Activated CD8-positive, alpha-beta memory T cell treated with anti-CD3 and anti-CD28 coated beads, Interleukin-2, amount 50 U/mL, for 24 hours (primary cell): ENCODE measurements around the gene NPFFR2.
"Not testable (repeated sequence)": the region's sequence is repeated elsewhere in the genome, so short reads cannot be mapped to it uniquely, and the experiment has no call there.

Experiments used
- DNase-seq: peaks from one replicate; pipeline ENCODE4 v3.0.0-alpha.2; 2020; ENCODE audit errors: extremely low read depth

The NPFFR2 gene

DNA sequence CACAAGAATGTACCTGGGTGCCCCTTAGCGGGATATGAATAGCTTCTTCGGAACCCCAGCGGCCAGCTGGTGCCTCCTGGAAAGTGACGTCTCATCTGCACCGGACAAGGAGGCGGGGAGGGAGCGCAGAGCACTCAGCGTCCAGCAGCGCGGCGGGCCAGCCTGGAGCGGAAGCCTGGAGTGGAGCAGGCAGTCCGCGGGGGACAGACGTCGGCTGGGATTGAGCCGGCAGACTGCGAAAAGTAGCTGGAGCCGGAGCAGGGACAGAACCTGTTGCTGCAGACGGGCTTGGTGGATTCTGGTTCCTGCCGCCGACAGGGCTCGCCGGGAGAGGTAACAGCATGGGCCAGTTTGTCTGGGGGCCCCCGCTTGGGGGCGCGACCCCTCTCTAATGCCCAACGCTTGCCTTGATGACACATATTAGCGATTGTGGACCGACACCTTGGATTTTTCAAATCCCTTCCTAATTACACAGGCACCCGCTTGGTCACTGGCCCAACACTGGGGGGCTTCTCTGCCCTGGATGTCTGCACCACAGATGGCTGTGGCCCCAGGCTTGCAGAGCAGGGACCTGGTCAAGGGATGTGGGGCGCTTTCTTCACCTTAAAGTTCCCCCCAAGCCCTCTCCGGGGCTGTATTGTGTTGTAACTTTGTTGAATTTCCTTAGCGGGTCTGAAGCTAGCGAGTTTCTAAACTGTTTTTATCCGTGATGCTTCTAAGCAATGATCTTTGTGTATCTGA is at the start of gene NPFFR2:
Gene NPFFR2 (plus strand): TSS at position 133 of the 741 bp plus-strand sequence. CDS start 96,592 bp downstream, outside the sequence.
- no peak for DNase-seq

DNA sequence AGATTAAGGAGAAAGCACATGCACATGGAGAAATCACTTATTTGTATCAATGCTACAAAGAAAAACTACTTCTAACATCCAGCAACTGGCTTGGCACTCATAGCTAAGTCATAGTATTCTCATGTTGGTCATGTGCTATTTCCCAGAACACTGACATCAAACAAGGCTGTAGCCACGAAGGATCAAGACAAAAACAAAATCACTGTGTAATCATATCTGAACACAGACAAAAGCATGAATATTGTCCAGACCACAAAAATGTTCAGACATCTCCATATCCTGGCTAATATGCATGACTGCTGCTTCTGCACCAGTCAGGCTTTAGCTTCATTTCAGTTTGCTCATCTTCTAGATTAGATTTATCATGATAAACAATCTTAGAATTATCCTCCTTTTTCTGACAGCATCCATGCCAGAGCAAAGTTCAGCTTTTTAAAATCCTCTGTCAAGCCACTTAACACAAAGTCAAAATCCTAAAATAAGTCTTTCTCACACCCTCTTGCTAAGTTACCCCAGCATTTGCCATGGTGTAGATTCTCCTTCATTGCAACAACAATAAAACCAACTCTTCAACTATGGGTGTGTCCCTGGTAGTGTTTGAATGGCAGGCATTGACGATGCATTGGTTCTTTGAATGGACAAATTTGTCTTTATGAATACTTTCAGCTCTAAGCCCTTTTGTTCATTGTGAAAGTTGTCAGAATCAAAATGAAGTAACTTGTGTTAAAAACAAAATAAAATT is 39.1 kb upstream of the NPFFR2 start:
- no peak for DNase-seq

DNA sequence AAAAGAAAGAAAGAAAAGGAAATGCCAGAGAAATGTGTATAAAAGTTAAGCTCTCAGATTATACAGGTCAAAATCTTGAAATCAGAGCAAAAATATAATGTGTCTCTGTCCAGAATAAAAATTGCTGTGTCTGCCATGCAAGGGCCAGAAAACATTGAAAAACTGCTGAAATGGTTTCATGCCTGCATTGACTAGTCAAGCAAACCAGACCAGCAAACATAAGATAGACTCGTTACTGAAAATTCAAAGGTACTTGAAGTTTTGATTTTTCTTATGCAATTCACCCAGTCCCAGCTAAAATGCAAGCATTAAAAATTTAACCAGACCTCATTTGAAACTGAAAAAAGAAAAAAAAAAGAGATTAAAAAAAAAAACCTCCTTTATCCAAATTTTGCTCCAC is 37.2 kb upstream of the NPFFR2 start:
- no peak for DNase-seq

DNA sequence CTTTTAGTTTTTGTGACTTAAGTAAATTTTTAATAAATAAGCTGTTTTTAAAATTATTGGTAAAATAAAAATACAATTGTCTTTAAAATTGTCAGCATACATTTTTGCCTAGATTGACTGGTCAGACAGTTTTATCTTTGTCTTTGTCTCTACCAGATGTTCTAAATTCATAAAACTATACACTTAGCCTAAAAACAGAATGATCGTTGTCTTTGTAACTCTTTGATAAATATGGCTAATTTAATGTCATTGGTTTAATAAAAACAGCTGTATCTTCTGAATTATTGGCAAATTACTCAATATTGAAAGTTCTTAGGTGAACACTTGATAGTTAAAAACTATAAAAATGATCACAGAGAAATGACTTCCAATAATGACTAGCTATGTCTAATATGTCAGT is 36.5 kb upstream of the NPFFR2 start:
- DNase-seq = no peak

DNA sequence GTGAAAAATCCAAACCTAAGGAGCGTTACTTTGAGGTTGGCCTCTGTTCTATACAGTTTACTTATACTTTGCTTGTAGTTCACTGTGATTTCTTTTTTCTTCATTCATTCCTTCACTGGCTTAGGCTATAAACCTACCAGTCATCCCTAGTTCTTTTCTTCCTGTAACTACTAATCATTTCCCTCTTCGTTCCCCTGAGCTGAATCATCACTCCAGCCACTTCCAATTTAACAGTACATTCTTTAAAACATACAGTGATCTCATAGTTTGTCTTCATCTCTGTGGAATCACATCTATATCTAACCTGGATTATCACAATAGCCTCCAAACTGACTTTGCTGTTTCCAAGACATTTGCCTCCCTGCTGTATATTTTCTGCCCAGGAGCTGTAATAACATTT is 25.2 kb upstream of the NPFFR2 start:
- no peak for DNase-seq

DNA sequence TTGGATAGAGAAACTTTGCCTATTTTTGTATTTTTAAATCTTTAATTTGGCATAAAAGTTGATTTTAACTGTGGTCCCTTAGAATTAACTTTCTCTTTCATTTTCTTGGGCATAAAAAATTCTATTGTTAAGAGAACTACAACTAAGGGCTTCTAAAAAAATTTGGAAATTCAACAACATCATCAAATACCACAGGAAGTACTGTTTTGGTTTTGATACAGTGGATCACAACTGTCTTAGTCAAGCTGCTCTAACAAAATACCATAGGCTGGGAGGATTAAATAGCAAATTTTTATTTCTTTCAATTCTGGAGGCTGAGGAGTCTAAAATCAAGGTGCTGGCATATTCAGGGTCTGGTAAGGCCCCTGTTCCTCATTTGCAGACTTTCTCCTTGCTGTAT is 19.9 kb upstream of the NPFFR2 start:
- DNase-seq = no peak

DNA sequence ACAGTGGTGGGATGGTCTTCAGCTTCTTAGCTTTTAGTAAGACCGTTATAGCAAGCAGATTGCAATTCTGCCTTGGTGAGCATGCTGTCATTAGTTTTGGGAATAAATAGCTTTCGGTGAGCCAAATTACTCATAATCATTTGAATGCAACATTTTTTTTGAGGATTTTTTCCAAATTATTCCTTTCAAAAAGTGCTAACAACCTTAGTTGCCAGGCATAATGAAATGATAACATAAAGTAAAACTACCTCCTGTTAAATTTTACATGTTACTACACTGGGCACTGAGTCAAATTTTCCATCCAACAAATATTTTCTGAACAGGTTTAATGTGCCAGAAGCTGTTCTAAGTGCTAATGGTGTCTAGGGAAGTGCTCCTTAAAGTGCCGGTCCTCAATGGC is 15.8 kb upstream of the NPFFR2 start:
- no peak for DNase-seq

DNA sequence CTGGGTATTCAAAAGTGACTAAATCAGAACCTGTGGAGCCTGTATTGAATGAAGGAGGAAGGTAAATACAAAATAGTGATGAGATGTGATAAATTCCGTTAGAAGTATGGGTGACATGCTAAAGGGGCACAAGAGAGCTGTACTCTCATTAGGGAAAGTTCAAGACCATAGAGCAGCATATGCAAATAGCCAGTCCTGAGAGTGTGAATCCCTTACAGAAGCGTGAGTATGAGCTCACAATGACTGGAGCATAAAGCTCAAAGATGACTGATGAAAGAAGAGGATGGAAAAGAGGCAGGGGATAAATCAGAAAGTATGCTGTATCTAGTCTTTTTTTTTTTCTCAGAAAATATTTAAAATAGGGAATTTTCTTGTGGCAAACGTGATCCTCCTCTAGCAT is 12.1 kb upstream of the NPFFR2 start:
- no peak for DNase-seq

DNA sequence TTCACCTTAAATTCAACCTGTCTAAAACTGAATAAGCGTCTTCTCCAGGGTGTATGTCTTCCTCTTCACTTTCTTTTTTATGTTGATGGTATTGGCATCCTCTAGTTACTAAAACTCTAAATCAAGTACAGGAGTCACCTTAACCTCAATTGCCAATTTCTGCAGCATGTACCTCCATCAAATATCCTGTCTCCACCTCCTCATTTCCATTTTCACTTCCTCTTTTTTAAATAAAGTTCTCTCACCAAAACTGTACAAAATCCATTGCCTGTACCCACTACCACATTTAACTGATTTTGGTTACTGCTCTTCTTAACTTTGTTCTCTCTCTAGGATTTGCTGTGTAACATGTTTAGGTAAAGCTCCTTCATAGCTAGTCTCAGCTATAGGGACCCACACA is 9.2 kb upstream of the NPFFR2 start:
- no peak for DNase-seq

DNA sequence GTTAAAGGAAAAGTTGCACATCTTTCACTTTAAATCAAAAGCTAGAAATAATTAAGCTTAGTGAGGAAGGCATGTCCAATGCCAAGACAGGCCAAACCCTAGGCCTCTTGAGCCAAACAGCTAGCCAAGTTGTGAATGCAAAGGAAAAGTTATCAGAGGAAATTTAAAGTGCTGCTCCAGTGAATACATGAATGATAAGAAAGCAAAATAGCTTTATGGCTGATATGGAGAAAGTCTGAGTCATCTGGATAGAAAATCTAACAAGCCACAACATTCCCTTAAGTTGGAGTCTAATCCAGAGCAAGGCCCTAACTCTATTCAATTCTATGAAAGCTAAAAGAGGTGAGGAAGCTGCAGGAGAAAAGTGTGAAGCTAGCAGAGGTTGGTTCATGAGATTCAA is 23.8 kb downstream of the NPFFR2 start:
- DNase-seq = no peak

DNA sequence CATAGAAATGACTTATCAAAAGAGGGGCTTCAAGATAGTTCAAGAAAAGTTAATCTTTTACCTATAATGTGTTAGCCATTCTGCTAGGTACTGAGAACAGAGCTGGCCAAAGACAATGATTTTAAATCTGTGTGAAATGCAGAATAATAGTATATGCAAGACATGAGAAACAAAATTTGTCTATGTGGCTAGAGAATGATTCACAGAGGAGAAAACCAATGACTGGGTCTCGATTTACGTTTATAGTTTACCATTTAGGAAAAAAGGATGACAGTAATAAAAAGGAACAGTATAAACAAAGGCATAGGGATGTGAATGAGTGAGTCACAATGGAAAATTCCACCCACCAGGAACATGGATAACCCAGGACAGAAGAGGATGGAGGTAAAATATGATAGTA is 31.9 kb downstream of the NPFFR2 start:
- DNase-seq = no peak

DNA sequence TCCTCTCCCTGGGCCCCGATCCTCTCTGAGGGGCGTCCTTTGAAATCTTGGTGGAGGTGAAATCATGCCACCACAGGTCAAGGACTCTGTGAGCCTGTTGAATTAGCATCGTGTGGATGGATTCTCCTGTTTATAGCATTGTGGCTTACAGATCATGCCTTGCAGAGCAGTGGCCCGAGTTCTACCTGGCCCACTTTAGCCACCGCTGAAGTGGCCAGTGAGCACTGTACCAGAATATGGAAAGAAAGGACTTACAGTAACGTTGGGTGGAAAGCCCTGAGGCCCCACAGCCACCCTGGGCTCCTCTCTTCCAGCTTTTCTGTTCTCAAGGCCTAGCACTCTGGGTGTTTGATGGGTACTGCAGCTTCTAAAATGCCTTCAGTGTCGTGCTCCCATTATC is 35.3 kb downstream of the NPFFR2 start:
- no peak for DNase-seq

DNA sequence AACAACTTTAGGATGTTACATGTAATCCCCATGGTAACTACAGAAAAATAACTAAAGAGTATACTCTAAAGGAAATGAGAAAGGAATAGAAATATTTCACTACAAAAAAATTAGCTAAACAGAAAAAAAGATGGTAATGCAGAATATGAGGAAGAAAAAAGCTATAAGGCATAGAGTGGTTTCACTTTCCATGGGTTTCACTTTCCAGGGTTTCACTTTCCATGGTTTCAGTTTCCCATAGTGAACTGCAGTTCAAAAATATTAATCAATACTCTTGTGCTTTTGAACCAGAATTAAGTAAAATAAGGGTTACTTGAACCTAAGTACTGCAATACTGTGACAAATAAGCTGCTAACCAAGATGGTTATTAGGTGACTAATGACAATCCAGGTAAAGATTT is 42.0 kb downstream of the NPFFR2 start:
- DNase-seq = no peak

DNA sequence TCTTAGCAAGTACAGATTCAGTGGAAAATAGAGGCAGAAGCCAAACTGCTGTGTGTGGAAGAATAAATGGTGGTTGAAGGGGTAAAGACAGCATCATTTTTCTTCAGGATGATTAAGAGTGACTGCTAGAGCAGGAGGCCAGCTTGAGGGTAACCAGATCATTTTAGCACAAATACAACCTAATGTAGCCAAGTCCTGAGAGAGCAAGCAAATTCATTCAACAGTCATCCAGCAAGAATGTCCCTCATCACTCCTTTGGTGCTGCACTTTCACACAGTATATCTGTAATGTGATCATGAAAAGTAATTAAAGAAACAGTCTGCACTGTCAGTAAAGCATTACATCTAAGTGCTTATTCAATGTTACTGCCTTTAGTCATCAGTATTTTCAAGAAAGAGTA is 44.8 kb downstream of the NPFFR2 start:
- DNase-seq = no peak

DNA sequence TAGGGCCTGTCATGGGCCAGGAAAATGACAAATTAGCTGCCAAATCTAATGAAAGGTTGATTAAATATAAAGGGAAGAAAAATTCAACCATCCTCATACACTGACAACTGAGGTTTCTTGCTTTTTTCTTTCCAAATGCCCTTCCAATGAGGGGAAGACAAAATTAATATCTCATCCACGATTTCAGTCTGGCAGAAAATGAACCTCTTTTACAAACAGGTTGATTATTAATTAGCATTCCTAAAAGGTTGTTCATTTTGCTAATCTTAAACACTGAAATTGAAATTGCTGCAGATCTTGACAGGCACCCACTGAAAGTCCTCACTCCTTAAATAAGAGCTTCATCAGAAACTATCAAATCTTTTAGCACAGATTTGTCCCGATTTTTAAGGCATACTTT is 45.5 kb downstream of the NPFFR2 start:
- DNase-seq = no peak

DNA sequence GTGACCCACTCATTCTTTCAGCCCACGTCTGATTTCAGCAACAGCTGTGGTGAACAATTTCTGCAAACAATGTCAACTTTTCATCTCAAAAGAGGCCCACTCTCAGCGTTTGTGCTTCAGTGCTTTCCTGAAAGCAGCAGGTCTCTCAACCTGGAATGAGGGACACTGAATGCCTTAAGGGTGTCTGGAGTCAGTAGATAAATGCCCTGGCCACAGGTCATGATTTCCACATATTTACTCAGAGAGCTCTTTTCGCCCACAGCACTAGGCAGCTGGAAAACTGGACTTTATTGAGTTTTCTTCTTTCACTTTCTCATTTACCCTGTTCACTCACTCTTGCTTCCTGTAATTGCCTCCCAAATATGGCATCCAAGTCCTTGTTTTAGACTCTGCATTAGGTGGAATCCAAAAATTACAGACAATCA is 52.8 kb downstream of the NPFFR2 start:
- DNase-seq = no peak

DNA sequence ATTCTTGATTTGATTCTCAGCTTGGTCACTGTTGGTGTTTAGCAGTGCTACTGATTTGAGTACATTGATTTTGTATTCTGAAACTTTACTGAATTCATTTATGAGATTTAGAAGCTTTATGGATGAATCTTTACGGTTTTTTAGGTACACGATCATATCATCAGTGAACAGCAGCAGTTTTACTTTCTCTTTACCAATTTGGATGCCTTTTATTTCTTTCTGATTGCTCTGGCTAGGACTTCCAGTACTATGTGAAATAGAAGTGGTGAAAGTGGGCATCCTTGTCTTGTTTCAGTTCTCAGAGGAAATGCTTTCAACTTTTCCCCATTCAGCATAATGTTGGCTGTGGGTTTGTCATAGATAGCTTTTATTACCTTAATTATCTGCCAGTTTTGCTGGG is 58.8 kb downstream of the NPFFR2 start:
- DNase-seq = not testable (repeated sequence)

DNA sequence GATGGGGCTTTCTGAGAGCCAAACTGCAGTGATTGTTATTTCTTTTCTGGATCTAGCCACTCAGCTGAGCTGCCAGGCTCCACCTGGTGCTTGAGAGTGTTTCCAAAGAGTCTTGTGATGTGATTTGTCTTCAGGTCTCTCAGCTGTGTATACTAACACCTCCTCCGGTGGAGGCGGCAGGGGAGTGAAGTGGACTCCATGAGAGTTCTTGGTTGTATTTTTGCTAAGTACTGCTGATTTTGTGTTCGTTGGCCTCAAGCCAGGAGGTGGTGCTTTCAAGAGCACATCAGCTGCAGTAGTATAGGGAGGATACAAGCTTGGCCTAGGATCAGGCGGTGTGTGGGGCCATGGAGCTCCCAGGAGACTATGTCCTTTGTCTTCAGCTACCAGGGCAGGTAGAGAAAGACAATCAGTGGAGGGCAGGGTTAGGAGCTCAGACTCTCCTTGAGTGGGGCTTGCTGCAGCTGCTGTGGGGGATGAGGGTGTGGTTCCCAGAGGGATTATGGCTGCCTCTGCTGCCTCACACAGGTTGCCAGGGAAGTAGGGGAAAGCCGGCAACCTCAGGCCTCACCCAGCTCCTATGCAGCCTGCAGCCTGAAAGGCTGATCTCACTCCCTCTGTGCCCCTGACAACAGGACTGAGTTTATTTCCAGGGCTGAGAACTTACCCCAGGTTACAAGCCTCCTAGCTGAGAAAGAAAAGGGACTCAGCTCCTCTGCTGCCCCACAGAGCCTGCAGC is 62.4 kb downstream of the NPFFR2 start:
- DNase-seq = no peak

DNA sequence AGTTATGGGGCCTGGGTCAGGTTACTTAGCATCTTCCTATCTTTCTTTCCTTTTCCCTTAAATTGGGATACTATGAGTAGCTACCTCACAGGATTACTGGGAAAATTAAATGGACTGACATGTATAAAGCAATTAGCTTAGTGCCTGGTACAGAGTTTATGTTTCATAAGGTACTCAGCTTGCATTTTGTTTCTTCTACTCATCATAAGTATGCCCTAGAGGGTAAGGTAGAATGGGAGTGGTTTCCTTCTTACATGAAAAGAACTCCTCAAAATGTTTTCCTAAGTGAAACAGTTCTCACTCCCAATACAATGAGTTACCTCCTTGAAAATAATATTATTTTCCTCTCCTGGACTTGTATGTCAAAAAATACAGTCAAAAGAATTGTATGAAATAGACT is 75.7 kb downstream of the NPFFR2 start:
- DNase-seq = no peak

DNA sequence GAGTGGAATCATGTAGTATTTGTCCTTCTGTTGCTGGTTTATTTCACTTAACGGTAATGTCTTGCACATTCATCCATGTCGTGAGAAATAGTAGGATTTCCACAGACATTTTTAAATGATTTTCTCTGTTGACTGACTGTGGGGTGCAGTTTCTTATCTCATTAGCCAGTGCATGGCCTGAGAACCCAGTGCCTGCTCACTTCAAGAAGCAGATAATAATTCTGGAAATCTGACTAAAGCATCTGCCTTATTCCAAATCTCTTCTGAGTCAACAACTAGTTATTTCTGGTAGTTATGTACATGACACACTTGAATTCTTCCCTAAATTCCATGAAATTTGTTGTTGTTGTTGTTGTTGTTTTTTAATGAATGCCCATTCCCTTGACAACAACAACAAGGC is 77.6 kb downstream of the NPFFR2 start:
- DNase-seq = no peak

DNA sequence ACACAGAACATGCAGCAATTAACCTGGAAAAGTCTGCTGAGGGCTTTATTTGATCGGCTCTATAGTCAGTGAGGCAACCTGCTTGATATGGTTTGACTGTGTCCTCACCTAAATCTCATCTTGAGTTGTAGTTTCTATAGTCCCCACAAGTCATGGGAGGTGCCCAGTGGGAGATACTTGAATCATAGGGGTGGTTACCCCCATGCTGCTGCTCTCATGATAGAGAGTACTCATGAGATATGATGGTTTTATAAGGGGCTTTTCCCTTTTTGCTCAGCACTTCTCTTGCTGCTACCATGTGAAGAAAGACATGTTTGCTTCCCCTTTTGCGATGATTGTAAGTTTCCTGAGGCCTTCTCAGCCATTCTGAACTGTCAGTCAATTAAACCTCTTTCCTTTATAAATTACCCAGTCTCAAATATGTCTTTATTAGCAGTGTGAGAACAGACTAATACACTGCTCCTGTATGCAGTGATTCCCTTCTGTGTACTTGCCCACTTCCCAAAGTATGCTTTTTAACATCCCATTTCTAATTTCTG is 78.2 kb downstream of the NPFFR2 start:
- DNase-seq = no peak

DNA sequence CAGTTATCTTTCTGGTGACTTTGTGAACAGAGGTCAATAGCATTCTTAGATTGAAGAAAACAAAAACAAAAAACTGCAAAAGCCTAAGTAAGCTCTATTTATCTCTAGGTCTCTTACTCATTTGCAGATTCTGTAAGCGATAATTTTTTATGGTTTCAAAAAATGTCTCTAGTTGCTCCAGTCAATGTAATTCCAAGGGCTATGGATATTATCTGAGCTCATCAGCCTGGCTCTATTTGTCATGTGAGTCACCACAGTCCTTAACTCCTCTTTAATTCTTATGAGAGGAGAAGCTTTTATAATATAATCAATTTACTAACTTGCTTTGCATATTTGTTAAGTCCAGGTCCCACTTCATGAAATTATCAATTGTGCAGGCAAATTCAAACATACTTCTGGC is 79.1 kb downstream of the NPFFR2 start:
- DNase-seq = no peak

DNA sequence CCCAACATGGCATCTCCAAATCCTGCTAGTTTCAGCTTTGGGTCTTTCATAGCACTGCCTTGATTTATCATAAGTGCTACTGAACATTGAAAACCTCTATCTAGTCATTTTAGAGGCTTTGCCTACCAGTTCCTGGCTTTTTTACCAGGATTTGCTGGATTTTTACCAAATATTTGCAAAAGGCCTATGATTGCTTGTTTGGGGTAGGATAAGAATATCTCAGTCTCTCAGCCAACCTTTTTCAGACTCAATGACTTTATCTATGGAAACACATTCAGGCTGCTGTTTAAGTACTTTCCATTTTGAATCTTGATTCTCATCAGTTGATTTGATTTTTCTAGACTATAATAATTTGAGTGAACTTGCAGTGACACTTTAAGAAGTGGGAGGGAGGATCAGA is 80.1 kb downstream of the NPFFR2 start:
- DNase-seq = no peak
